Fibroblast of gingiva (primary cell): ENCODE results near the gene KCNJ4.
A peak's percentile ranks its signal among the peaks of the same experiment; 100 is the strongest.

Source experiments
- DNase-seq: peaks from one replicate; pipeline ENCODE4 v3.0.0-alpha.2; 2011; ENCODE audit warnings: low read depth

Gene KCNJ4

DNA sequence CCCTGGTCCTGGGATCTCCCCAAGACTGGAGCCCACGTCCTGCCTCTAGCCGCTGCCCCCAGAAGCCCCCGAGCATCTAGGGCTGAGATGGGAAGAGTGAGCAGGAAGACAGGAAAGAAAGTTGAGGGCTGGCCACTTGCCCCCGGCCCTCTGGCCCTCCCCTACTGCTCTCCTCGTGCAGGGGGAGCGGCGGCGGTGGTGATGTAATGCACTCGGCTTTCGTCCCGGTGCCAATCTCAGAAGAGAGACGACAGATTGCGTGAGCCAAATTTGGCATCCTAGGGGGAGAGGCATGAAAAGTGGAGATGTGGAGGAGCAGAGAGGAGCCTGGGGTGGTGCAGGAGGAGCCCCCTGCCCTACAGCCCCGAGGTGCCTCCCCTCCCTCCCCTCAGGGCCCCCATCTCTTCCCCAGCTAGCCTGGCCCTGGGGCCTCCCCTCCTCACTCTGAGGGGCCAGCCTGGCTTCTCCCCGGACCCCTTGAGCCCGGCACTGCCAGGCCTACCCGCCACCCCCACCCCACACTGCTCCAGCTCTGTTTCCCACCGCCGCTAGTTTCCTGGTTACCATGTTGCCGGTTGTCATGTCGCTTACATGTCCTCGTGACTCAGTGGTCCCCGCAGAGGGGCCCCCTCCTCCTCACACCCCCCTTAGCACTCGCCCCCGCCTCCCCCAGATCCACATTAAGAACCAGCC is 2.5 kb downstream of the KCNJ4 start:
- DNase-seq, result peak; percentile 21

DNA sequence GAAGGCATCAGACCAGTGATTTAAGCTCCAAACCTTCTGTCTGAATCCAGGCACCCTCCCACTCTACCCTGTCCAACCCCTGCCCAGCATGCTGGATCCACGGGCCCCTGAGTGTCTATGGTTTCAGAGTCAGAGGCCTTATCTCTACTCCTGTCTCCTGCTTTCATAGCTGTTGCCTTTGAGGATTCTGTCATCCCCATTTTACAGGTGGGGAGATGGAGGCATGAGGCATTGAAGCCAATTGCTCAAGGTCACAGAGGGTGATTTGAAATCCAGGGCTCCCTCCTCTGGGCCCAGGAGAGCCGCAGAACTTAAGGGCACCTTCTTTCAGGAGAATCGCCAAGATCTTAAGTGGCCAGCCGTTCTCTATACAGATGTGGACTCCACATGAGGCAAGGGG is 3.1 kb downstream of the KCNJ4 start:
- no peak for DNase-seq

DNA sequence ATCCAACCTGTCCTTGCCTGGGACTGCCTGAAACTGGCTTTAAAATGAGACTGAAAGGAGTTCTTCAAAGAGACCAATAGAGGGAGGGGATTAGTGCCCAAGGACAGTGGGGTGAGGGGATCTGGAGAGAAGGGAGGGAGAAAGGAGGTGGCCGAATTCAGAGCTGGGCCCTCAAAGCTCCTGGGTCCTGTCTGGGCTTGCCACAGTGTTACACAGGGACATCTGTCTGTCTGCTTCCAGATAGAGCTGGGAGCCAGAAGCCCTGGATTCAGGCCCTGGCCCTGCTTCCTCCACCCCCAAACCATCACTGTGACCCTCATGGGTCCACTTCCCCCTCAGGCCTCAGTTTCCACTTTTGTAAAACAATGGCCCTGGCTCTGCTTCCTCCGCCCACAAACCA is 3.6 kb downstream of the KCNJ4 start:
- no peak for DNase-seq

DNA sequence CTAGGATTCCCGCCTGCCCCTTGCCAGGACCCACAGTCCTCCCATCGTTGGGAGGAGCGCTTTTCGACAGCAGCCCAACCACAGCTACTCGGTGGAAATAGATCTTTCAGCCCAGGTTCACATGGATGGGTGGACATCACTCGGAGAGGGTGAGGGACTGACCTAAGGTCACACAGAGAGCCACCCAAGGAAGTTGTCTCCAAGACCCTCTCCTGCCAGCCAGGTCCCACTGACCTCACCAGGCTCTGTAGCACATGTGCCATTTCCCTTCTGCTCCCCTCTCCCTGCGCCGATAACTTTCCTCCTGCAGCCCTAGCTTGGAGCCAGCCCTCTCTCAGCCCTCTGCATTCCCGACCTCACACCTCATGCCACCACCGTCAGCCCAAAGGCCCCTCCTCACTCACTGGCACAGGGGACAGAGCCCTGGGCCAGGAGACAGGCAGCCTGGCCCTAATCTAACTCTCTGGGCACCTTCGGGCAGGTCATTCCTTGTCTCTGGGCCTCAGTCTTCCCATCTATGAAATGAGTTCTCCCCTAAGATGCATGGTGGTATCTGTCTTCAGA is 4.7 kb downstream of the KCNJ4 start:
- DNase-seq, result no peak

DNA sequence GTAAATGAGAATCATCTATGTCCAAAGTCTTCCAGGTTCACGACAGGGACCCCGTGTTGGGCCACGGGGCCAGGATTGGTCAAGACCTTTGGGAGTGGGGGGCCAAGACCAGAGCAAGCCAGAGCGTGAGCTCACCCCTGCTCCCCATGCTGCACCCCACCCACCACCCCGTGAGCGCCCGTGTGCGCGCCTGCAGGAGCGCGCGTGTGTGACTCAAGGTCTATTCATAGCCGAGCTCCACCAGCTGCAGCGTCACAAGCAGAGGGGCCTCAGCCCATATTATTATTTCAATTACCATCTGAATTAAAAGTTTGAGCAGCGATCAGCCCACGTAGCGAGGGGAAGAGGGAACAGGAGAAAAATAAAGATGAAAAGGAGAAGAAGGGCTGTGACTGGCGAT is 5.2 kb downstream of the KCNJ4 start:
- DNase-seq, result no peak

DNA sequence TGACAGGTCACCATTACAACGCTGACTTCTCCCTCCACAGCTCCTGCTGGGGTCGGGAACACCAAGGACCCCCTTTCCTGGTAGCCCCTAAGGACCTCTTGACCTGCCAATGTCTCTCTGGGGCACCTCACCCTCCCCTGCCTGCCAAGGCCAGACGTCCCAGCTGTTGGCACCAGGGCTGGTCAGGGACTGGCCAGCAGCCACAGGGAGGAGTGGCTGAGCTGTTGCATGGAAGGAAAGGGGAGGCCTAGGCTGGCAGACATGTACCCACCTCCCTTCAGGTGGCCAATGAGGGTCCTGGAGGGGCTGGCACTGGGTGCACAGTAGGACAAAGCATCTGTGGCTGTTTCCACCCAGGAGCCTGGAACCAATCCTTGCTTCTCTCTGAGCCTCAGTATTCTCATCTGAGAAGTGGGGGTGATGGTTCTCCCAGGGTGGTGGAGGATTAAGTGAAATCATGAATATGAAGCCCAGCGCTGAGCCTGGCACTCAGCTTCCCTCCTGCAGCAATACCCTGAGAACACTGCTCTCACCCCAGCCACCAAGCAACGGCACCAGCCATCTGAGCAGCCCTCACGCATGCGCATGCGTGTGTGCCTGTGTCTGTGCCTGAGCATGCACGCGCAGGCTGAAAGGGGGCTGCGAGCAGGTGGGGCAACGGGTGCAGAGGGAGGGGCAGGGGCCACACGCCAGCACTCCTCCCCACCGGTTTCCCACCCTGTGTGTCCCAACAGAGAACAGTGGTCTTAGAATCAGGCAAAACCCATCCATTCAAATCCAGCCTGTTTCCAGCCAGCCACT is 5.9 kb downstream of the KCNJ4 start:
- DNase-seq, result no peak

DNA sequence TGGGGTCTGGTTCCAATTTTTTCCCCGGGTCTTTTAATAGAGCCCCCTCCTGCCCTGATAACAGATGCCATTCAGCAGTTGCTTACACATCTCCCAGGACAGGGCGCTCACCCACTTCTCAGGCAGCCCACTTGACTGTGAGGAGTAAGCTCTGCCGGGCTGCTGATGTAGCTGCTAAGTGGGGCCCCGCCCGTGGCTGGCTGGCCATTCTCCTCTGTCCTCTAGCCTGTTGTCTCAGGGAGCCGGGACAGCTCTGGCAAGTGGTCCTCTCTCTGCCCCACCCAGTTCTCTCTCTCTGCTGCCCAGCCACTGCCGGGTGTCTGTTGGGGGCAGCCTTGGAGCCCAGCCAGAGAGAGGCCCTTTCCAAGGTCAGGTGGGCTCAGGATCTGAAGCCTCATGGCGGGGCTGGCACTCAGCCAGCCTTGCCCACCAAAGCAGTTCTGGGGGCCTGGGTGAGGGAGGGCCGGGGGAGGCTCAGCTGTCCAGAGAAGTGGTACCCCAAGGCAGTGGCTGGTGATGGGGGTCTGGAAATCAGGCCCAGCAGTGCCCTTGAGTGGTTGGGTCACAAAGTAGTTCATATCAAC is 8.9 kb downstream of the KCNJ4 start:
- no peak for DNase-seq

DNA sequence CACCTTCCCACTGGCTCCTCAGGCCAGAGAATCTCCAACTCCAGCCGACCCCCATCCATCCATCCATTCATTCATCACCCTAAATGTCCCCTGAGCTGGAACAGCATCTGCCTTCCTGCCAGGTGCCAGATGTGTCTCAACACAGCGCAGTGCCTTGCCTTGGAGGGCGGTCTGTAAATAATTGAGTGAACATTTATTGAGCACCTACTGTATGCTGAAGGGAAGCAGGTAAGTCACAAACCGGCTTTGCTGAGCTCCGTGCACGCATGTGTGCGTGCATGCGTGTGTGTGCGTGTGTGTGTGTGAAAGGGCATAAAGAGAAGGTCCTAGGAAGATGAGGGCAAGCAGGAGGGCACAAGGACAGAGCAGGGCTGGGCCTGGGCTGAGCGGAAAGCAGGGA is 10.2 kb downstream of the KCNJ4 start:
- DNase-seq, result no peak

DNA sequence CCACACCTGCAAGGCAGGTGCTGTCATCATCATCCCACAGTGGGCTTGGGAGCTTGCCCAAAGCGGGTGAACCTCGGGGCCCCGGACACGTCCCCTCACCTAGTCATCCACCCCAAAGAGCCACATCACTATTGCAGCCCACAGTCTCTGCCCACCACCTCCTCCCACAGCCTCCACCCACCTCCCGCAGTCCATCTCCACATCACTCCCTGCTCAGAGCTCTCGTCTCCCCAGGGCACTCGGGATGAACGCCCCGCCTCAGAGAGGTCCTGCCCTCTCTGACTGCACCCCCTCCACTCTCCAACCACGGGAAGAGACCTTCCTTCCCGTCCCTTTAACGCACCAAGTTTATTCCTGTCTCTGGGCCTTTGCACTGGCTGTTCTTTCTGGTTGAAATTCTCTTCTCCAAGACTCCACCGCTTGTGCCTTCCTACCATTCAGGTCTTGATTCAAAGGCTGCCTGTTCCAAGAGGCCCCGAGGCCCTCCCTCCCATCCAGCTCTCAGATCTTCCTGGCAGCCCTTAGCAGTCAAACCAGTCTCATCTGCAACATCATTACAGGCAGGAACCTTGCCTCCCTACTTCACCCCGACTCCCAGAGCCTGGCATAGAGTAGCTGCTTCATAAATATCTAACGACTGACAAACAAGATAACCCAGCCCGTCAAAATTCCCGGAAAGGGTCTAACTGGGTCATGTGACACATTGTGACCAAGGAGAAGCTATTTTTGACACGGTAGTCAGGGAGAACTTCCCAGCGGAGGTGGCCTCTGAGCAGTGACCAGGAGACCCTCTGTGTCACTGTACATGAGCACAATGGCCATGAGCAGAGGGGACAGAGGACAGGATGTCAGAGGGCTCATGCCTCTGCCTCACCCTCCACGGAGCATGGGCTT is 11.1 kb downstream of the KCNJ4 start:
- DNase-seq, result no peak

DNA sequence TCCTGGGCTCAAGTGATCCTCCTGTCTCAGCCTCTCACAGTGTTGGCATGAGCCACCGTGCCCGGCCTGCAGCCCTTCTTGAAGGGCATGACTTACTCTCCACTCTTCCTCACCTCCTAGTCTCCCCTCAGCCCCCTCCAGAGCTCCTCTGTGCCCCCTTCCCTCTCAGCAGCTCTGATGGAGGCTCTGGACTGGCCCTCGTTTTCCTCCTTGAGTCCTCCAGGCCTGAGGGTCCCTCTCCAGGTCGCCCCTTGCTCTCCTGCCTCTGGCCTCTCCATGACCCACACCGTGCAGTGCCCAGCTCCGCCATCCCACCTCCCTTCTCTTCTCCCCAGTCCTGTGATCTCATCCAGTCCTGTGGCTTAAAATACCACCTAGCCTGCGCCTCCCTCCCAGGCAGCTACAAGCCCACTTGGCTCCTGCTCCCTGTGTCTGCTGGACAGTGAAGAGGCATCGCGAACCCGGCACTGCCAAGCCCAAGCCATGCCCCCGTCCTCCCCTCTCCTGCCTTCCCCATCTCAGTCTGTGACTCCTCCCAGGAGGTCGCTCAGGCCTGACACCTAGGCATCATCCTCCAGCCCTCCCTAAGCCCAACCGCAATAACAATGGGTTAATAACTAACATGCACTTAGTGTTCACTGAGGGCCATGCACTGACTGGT is 11.9 kb downstream of the KCNJ4 start:
- DNase-seq, result no peak

DNA sequence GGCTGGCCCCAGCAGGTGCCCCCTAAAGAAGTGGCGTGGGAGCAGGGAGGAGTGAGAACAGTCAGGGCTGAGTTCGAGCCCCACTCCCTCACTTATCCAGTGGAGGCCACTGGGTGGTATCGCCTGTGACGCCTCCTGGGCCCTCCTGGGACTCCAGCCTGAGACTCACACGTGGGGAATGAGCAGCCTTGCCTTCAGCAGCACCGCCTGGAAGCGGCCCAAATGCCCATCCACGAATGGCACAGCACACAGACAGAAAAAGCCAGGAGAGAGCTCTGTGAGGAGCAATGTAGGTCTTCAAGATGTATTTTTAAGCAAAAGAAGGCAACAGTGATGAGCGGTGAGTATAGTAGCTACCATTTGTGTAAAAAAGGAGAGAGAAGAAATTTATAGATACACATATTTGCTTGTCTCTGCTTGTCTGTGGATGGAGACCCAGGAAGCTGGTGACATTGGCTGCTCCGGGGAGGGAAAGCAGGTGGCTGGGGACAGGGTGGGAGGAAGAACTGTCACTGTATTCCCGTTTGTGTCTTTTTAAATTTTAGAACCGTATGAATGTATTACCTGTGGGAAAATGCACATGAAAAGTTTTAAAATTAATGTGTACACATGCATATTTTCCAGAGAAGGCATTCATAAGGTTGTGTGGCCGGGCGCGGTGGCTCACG is 13.2 kb downstream of the KCNJ4 start:
- DNase-seq, result no peak

DNA sequence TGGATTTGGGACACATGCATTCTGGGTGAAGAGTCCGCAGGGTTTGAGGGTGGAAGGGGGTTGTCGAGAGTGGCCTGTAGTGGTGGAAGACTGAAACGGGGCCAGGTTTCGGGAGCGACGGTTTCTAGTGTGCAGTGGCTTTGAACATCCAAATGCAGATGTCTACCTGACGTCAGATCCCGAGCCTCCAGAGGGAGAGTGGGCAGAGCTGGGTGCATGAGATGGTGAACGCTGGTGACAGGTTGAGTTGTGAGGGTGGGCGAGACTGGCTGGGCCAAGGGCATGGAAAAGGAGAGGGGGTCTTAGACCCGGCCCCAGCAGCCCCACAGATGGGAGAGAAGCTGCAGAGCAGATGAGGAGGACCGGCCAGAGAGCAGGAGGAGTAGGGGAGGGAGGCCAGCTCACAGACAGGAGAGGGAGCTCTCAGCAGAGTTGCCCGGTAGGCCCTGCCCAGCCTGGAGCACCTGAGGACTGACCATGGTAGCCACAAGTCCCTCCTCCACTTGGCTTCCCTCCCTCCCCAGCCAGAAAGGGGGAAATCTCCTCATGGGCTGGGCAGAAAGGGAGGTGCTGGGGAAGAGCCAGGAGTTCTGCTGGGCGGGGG is 14.2 kb downstream of the KCNJ4 start:
- no peak for DNase-seq

DNA sequence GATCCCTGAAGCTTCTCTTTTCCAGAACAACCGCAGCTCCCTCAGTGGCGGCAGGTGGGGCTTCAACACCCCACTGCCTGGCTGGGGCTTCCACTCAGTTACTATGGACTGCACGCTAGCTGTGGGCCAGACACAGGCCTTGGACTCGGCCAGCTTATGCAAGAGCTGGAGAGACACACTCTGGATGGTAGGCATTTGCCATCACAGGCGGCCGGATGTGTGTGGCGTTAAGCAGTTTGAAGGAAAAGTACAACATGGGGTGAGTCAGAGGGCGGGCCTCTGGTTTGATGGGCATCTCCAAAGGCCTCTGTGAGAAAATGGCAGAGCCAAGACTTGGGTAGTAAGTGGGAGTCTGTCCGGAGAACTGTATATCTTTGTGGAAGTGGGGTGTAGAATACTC is 17.6 kb downstream of the KCNJ4 start:
- no peak for DNase-seq

DNA sequence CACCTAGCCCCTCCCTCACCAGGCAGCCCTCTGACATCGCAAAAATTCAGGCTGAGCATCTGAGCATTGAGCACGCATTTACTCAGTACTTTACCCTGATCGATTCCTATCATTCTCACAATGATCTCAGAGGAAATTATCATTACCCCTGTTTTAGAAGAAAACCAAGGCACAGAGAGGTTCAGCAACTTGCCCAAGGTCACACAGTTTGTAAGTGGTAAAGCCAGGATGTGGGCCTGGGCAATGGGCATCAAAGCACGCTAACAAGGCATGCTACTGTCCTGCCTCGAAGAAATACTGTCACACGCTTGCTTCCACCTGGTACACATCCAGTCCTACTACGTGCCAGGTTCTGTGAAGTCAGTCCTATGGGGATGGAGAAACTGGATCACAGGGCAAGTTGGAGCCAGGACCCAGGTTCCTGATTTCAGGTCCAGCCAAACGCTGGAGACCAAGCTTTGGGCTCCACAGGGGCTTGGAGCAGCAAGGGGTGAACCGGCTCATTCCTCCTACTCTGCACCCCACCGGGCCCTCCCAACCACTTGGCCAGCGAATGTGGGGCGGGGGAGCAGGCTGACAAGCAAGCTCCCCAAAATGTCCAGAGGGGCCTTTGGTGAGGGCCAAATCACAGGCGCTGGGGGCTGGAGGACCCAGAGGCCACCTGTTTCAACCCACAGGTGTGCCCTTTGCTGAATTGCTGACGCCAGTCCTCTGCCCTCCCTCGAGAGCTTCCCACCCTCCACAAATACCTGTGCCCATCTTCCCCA is 18.2 kb downstream of the KCNJ4 start:
- no peak for DNase-seq

DNA sequence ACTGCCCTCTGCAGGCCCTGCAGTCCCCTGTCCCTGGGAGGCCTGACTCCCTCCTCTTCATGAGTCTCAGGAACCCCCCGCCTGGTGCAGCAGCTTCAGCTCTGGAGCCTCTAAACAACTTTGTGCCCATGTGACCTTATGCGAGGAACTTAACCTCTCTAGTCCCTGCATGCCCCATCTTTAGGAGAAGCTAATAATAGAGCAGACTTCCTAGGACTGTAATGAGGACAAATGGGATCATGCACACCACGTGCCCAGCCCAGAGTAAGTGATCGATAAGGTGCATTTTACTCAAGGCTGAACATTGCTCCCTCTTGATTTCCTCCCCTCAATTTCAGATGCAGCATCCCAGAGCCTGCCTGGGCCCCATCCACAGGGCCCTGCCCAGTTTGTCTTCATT is 19.0 kb downstream of the KCNJ4 start:
- DNase-seq, result no peak

DNA sequence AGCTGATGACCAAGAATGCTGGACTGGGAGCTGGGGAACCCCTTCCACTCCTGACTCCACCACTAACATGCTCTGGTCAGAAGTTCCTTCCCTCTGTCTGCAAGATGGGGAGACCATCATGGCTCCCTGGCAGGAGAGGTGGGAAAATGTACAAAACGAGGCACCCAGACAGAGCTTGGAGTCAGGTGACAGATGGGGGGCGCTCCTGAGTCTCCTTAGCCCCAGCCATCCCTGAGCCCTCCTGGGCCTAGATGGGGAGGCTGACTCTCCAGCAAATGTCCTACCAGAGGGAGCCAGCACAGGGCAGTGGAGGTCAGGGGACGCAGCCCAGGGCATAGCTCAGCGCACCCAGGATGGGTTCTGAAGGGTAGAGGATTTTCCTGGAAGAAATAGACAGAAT is 20.0 kb downstream of the KCNJ4 start:
- DNase-seq, result no peak

DNA sequence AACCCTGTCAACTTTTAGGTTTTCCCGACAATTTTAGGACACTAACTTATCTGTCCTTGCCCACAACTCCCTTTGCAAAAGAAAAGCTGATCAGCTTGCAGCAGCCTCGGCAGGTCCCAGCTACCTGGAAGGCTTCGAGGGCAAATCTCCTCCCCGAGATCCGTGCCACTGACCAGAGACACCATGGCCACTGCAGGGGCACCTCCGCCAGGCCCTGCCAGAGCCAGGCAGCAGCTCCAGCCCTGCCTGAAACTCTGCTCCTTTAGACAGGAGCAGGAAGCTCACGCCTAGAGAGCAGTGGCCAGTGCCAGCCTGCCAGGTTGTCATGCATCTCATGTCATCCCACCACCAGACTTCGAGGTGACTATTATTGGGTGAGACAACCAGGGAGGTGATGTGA is 21.1 kb downstream of the KCNJ4 start:
- no peak for DNase-seq

DNA sequence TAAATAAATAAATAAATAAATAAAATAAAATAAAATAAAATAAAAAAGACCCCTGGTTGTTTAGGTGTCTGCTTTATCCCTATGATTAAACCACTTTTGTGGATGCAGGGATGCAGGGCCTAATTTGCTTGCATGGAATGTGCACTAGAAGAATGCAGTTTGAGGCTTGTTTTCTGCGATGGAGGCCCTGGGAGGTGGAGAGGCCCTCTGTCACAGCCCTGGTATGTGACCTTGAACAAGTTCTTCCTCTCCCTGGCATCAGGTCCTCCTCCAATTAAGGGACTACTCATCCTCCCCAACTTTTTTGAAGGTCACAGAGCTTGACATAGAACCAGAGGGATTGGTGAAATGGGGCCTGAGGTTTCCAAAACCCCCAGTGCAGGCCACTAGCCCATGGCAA is 22.7 kb downstream of the KCNJ4 start:
- DNase-seq, result peak; percentile 11

DNA sequence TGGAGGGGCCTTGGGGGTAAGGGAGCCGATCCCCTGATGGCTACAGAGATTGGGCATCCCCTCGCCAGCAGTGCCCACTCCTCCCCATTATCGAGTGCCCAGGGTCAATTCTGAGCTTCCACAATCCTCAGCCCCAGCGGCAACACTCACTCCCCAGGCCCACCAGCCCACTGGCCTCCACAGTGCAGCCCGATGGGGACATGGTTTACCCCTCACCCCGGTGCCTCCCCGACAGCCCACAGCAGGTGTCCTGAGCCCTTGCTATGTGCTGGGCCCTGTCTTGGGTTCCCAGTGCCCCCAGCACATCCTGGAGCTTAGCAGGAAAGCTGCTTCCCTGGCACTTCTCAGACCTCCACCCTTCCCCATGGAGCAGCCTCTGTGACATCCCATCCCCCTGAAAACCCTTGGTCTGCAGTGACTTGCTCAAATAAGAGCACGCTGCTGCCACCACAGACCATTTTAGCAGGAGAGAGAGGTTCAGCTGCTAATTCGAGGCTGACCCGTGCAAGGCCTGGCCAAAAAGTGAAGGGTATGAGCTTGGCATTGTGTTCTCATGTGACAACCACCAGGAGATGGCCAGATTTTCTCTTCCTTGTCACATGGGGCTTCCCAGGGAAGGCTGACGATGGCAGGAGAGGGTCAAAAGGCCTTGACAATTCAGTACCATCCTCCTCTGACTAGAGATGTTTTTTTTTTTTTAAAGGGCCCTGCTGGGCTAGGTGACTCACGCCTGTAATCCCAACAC is 23.6 kb downstream of the KCNJ4 start:
- DNase-seq, result no peak
